Endometrial microvascular endothelial cells (primary cell): ENCODE data around the gene PMEPA1. TPM values are rescaled to one million over a fixed set of nuclear protein-coding genes. Genes with fewer than 3 reads are reported as not detected.

Experiments
- in situ Hi-C: cut with HindIII; loops from 2 replicates; pipeline ENCODE4 v1.10.0; 2017; ENCODE audit warnings: low sequenced_read_pairs, low pct_unique_long_range_greater_than_20kb; ENCODE audit errors: inconsistent ontology term
- total RNA-seq: library from RNA; depleted of rRNA; stranded (reverse); fragments of >200 nt; gene quantifications from one replicate; pipeline ENCODE4 v1.2.3, GENCODE V29; 2015; ENCODE audit errors: inconsistent ontology term

The PMEPA1 gene
- total RNA-seq, 1 donor from 2014 or later: 4.4 TPM

DNA sequence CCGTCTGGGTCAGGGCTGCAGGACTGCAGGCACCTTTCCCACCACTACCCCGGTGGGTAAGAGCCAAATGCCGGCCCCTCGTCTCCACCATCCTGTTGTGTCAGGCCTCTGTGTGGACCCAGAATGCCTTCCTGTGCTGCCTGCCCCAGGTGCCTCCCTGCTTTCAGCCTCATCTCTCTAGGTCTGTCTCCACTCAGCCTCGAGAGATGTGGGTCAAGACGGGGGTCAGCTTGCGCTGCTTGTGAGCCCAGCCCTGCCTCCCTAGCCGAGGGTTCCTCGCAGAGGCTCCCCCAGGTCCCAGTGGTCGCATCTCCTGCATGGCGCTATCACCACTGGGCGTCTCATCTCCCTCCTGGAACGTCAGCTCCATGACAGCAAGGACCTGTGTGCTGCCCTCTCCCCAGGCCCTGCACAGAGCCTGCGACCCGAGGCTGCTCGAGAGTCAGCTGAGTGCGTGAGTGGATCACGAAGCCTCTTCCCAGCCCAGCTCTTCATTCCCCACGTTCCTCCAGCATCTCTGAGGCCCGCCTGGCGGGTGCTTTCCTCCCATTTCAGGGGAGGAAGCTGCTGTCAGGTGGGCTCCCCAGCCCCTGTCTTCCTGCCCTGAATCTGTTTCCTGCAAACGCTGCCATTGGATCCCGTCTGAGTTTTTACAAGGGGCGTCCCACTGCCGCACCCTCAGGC, 50.8 kb downstream of the PMEPA1 start:
- in situ Hi-C loops: no loop called here

DNA sequence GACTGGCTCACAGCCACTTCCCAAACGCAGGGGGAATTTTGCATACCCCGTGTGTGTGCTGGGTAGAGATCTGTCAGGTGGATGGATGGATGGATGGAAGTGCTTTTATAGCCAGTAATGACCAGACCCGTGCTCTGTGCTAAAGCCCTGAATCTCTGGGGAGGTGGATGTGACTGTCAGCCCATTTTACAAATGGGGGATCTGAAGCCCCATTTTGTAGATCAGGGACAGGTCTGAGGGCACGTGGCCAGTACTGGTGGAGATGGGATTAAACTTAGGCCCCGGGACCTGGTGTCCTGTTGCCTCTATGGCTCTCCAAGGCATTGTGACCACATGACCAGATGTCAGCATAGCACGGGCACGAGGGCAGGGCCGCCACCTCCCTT, 51.4 kb downstream of the PMEPA1 start:
- in situ Hi-C loops: no loop called here

DNA sequence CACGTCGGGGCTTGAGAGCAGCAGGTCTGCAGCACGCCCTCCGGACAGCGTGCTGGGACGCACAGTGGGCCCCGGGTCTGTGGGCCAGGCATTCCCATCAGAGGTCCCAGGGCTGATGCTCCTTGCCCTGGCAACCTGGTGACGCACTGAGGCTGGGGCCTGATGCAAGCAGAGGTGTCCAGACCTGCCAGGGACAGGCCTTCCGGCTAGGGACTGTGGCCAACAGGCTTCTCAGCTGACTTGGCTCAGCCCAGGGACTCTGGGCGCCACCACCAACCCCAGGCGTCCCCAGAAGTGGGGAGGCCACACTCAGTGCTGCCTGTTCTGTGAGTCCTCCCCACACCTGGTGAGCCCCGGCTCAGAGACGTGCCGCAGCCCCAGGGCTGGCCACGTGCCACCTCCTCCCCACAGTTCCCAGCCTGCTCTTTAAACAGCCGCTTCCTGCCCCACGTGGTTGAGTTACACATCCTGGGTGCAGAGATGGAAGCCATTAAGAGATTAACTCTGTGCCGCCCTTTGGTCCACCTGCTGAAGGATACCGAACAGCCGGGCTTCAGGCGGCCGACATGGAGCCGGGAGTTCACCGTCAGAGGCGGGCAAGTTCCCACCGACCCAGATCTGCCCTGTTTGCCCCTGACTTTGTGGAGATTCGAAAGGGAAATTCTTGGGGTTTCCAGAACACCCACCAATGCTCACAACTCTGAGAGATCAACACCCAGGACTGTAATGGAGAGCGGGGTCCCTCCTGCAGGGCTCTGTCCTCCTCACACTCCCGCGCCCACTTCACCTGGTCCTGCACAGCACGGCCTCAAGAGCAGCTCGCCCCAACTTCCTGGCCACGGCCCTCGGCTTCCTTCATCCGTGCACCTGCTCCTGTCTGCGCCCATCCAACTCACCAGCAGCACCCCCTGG, 52.0 kb downstream of the PMEPA1 start:
- in situ Hi-C loops: no loop called here

DNA sequence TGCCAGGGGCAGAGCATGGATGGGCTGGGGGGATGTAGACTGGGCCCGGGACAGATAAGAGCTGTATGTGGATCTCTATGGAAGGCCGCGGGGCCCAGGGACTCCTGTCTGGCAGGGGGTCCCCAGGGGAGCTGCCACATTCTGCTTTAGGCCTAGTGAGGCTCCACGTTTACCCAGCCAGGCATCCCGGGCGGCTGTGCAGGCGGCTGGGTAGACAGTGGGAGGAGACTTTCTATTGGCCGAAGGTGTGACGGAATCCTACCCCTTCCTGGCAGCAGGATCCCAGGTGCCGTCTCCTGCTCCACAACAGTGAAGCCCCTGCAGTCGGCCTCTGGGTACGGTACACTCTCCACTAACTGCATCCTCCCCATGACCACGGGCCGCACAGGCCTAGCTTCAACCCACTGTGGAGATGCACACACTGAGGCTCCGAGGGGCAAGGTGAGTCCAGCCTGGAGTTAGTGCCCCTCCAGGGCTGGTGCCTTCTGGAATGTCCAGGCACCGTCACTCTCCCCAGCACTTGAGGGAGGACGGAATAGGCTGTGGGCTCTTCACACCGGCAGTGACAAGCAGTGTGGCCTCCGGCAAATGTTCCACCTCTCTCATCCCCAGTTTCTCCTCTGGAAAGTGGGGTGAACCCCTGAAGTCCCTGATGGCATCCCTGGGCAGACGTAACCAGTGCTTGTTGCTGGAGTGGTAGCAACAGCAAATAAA, 52.8 kb downstream of the PMEPA1 start:
- in situ Hi-C loops: no loop called here

DNA sequence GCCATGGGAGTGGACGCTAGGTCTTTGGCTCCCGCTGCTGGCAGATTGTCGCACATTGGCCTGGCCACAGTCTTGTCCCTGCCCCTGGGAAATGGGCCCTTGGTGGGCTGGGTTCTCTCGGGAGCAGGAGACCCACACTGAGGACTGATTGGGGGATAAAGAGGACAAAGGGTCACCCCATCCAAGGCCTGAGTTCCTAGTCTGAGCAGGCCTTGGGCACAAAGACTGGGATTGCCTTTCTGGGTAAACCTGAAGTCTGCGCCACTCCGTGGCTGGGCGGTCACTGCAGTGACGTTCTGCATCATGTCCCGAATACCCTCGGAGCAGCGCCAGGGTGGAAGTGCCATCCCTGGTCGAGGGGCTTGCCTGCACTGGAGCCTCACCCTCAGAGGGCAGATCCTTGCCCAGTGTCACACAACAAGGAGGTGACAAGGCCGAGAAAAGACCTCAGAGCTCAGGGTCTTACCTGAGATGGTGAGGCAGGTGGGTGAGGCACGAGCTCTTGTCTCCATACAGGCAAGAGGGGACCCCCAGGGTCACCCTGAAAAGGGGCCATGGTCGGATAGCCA, 53.5 kb downstream of the PMEPA1 start:
- in situ Hi-C loops: no loop called here

DNA sequence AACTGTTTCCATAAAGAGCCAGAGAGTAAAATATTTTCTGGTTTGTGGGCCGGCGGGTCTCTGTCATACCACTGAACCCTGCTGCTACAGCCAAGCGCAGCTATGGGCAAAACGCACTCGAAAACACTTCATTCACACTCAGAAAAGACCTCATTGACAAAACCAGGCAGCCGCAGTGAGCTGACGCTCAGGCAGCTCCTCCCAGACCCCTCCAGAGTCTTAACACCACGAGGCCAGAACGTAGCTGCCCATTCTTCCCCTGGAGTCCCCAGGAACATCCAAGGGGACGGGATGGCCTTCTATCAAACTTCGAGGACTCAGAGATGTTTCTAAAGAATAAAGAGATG, 54.0 kb downstream of the PMEPA1 start:
- in situ Hi-C loops: no loop called here

DNA sequence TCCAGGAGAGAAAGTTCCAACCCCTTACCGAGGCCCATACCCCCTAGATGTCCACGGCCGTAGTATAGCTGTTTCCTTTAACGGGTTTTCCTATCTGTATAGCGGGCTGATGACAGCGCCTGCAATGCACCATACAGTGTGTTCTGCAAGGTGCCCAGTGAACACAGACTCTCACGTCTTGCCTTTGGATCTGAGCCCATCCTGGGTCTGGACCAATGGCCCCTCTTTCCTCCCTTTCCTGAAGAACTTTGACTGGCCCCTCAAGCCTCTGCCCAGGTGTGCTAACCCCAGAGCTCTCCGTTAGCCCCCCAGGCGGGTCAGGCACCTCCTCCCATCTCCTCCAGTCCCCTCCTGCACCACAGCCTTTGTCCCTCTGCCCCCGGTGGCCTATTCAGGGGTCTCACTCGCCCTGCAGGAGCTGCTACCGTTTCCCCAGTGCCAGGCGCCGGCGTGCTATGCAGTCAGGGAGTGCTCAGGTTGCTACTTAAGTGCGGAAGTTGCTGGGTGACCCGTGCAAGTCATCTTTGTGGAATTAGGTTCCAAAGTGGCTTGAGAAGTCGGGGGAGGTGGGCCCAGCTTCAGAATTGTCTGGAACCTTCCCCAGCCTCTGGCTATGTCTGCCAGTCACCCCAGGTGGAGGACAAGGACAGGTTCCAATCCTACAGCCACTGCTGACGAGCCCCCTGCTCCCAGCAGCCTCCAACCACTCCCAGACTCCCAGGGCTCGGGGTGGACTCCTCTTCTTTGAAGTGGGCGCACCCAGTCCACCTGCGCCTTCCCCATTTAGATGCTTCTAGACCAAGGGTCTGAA, 54.6 kb downstream of the PMEPA1 start:
- in situ Hi-C loops: no loop called here

DNA sequence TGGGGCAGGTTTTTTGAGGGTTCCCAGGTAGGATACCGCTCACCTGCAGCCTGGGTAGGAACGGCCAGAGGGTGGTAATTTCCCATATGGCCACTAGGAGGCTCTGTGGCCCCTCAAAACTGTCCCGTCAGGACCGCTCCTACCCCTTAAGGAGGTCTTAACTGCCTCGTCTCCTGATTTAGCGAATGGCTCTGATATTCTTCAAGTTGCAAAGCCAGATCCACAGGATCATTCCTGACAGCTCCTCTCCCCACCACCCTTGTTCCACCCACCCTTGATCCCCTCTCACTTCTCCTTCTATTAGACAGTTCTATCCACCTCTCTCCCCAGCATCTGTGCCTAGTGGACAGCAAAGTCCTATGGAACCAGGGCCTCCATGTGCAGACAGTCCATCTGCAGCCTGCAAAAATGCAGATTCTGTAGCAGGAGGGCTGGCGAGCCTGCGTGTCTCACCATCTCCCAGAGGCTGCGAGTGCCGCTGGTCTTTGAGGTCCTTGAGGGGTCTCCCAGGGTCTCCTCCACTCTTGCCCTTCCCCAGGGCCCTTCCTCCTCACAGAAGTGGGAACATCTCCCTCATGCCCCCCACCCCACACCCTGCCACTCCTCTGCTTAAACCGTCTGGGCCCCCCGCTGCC, 55.3 kb downstream of the PMEPA1 start:
- in situ Hi-C loops: no loop called here

DNA sequence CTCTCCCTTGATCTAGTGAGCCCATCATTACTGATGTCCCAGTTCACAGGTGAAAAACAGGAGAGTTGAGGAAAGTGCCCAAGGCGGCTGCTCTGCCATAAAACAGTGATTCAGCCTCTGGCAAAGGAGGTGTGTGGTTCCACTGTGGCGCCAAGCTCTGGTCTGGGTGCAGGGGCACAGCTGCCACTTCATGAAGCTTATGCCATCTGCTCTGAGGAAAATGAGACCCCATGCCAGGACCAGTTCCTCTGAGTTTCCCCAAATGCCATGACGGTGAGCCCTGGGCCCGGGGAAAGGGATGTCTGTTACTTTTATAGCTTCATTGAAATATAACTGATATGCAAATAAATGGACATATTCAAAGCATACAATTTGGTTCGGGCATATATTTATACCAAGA, 55.9 kb downstream of the PMEPA1 start:
- in situ Hi-C loops: no loop called here

DNA sequence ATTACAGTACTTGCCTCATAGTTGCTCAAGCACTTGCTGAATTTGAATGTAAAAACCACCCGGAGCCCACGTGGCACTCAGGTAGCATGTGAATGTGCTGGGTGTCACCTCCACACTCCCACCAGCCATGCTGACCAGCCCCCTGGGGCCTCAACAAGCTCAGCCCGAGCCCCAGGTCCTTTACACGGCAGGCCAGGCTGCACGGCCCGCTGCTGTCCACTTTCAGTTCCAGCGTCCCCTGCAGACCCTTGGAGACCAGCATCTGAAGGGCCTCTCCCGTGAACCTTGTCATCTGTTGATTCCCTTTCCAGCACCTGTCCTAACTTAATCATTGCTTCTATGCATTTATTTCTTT, 56.3 kb downstream of the PMEPA1 start:
- in situ Hi-C loops: no loop called here

DNA sequence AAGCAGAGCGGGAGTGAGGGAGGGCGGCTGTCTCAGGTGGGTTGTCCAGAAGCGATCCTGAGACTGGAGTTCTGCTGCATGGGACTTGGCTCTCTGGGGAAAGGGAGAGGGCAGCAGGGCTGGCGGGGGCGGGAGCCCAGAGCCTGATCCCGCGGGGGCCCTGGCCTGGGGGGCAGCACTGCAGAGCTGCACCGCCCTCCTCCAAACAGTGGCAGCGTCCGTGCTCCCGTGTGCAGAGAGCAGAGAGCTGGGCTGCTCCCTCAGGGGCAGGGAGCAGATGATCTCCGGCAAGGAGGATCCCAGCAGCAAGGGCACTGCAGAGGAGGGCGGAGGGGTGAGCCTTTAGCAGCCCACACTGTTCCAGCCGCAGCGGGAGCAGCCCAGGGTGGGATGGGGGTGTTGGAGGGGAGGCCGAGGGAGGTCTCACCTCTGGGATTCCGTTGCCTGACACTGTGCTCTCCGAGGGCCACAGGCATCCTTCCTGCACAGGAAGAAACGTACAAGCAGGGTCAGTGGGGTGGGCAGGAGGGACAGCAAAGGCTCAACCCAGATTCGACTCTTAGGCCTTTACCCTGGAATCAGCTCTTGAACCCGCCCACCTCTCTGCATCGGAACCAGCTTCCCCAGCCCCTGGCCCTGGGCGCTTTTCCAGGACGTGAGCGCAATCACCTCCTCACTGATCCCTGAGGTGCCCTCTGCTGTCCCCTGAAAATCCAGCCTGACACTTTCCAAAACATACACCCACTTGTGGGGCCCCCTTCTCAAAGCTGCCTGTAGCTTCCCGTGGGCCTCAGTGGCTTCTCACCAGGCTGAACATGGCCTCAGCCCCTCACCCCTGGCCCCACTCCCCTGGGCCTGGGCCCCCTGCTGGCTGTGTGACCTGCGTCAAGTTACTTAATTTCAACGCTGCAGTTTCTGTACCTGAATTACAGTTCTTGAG, 56.9 kb downstream of the PMEPA1 start:
- in situ Hi-C loops: no loop called here

DNA sequence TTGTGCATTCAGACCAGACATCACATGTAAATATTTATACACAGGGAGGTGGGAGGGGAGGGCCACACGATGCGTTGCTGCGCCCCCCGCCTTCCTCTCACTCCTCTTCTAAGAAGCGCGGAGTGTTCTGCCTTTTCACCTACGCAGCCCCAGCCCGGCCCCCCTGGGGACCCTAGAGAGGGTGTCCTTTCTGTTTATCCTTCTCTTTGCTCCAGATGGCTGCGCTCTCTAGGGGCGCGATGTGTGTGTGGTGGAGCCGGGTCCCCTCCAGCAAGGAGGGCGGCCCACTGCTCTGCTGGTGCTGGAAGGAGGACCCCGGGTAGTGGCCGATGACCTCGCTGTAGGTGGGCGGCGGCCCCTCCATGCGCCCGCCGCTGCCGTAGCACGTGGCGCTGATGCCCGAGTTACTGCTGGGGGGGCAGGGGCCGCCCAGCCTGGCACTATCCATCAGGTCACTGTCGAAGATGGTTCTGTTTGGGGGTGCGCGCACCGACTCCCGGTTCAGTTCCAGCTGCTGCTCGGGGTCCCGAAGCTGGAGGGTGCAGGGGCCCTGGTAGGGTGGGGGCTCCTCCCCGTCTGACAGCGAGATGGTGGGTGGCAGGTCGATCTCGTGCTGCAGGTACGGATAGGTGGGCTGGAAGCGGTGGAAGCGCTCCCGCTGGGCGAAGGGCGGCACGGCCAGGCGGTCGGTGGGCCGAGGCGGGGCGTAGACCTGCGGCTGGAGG, 57.8 kb downstream of the PMEPA1 start:
- in situ Hi-C loops: no loop called here

DNA sequence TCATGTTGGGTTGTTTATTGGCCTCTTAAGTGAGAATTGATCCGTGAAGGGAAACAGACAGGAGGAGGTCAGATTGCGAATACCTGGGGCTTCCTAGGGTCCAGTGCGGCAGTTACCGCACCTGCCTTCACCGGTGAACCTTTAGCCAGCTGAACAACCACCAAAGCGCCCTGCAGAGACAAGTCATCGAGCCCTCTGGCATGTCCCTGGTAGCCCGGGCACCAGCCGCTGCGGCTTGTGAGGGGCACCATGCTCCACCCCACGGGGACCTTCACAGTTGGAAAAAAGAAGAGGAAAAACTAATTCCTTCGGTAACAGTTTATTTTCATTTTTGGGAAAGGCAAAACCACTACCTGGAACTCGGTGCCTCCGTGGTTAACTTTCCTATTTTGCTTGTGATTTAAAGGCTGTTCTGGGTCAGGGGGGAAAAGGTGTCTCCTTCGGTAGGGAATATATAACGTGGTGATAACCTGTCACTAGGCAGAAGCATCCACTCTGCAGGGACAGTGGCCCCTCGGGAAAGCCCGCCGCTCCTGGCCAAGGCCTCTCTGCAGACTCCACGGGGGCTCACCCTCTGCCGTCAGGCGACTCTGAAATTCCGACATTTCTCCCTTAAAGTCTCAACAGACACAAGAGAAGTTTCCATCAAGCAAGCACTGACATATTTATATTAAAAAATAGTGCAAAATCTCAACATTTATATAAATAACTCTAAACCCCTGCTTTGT, 58.9 kb downstream of the PMEPA1 start:
- in situ Hi-C loops: no loop called here

DNA sequence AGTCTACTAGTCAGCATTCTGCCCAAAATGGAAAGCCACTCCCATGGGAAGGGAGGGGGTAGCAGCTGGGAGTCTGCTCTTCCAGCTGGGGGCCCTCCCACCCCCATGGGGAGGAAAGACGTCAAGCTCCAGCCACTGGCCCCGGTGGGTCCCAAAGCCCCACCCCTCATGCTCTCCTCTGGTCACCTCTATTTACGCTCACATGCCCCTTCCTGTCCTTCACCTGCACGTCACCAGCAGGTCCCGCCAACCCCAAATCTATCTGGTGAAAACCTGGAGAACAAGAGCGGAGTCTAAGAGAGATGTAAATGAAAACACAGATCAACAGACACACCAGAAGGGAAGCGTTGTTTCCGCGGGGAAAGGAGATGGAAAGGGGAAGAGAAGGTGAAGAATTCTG, 59.5 kb downstream of the PMEPA1 start:
- in situ Hi-C loops: no loop called here

DNA sequence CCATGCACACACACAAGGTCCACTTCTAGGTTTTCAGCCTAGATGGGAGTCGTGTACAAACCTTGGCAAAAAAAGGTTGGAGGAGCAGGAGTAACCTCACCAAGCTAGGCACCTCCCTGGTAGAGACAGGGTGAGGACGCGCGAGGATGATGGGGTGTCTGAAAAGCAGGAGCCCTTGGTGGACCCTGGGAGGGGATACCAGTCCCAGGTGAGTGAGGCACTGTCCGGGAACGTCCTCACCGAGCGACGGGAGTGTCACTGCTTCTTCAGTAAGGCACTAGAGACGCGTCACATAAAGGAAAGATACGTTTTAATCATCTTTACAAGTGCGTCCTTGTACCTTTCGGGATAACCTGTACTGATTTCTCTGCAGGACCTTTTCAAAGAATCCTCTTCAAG, 60.2 kb downstream of the PMEPA1 start:
- in situ Hi-C loops: no loop called here

DNA sequence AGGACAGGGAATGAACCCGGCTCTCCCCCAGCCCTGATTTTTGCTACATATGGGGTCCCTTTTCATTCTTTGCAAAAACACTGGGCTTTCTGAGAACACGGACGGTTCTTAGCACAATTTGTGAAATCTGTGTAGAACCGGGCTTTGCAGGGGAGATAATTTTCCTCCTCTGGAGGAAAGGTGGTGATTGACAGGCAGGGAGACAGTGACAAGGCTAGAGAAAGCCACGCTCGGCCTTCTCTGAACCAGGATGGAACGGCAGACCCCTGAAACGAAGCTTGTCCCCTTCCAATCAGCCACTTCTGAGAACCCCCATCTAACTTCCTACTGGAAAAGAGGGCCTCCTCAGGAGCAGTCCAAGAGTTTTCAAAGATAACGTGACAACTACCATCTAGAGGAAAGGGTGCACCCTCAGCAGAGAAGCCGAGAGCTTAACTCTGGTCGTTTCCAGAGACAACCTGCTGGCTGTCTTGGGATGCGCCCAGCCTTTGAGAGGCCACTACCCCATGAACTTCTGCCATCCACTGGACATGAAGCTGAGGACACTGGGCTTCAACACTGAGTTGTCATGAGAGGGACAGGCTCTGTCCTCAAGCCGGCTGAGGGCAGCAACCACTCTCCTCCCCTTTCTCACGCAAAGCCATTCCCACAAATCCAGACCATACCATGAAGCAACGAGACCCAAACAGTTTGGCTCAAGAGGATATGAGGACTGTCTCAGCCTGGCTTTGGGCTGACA, 60.8 kb downstream of the PMEPA1 start:
- in situ Hi-C loops: no loop called here
